ENCODE measurements around the gene RRP1.

DNA sequence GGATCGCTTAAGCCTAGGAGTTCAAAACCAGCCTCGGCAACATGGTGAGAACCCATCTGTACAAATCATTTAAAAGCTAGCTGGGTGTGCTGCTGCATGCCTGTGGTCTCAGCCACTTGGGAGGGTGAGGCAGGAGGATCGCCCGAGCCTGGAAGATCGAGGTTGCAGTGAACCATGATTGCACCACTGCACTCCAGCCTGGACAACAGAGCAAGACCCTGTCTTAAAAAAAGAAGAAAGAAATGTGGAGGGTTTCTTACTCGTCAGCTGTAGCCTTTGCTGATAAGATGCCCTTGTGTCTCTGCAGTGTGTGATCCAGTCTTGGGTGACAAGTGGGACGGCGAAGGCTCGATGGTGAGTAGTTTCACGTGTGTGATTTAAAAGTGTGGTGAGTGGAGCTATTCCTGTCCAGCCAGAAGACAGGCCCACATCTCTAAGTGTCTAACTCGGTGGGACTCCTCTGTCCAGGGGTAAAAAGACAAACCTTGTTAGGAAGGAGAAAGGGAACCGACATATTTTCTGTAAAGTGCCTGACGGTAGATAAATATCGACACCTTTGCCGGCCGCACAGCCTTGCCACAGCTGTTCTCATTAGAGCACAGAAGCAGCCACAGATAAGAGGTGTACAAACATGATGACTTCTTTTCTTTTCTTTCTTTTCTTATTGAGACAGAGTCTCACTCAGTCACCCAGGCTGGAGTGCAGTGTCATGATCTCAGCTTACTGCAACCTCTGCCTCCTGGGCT is 43.4 kb upstream of the RRP1 start:
- TF ChIP-seq GATA3 (IDR thresholded peaks at IDR 0.05; ENCODE audit: low read depth, low read length) (no peak), GATA2 (IDR thresholded peaks at IDR 0.05; ENCODE audit: low read depth, low read length) (no peak)

All from SH-SY5Y (cell line).